ENCODE measurements around the gene FUT4. TPM values are rescaled to one million over a fixed set of nuclear protein-coding genes. Genes with fewer than 3 reads are reported as not detected.

The FUT4 gene
- total RNA-seq, 1 donor from 2014 or later: 13.4 TPM

DNA sequence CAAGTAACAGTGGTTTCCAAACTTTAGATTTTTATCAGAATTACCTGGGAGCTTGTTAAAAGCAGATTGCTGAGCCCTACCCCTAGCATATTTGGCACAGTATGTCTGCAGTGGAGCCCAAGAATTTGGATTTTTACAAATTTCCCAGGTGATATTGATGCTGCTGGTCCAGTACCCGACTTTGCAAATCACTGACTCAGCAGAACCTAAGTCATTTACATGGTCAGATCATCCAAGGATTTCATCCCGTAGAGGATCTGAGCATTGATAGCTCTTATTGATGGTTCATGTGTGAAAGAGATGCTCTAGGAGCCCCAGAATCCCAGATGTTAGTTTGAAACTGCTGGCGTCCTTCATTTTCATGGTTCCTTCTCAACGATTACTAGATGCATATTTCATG lies 25.4 kb upstream of the FUT4 start:
- TF ChIP-seq, protein P1, sequence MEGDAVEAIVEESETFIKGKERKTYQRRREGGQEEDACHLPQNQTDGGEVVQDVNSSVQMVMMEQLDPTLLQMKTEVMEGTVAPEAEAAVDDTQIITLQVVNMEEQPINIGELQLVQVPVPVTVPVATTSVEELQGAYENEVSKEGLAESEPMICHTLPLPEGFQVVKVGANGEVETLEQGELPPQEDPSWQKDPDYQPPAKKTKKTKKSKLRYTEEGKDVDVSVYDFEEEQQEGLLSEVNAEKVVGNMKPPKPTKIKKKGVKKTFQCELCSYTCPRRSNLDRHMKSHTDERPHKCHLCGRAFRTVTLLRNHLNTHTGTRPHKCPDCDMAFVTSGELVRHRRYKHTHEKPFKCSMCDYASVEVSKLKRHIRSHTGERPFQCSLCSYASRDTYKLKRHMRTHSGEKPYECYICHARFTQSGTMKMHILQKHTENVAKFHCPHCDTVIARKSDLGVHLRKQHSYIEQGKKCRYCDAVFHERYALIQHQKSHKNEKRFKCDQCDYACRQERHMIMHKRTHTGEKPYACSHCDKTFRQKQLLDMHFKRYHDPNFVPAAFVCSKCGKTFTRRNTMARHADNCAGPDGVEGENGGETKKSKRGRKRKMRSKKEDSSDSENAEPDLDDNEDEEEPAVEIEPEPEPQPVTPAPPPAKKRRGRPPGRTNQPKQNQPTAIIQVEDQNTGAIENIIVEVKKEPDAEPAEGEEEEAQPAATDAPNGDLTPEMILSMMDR (IDR thresholded peaks at IDR 0.05; ENCODE audit: insufficient read depth, low read length, poor library complexity, severe bottlenecking): no peak
- no peaks in the 10 kb centered on the region for H3K27me3 ChIP-seq (ENCODE audit: control insufficient read depth, insufficient read depth, low read length)
- no peak for DNase-seq (ENCODE audit: low read depth)
- H3K36me3 ChIP-seq (ENCODE audit: control insufficient read depth, insufficient read depth, low read length): no peaks in the 10 kb centered on the region
- no peak overlapping the region for H3K4me3 ChIP-seq (ENCODE audit: low read depth, low read length)

DNA sequence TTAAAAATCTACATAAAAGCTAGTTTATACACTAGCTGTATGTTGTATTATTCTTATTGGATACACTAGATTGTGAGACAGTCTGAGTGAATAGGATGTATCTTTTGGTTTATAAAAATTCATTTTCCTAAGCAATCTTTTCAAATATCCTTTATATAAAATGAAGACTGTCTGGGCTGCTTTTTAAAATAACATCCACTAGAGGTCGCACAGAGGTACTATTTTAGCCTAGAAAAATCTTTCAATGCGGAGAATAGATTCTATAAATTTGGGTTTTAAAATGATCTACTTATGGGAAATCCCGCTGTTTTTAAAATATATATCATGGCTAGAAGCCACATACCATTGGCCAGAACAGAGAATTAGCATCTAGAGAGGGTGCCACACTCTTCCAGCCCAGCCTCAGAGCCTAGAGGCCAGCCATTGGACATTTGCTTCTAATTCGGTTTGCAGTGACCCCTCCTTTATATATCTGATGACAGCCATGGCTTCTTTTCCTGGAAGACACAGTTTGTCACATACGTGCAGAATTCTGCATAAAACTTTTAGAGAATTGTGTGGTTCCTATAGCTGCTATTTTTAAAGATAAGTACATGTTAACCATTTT lies 24.1 kb upstream of the FUT4 start:
- H3K36me3 ChIP-seq (ENCODE audit: control insufficient read depth, insufficient read depth, low read length): no peaks in the 10 kb centered on the region
- H3K4me3 ChIP-seq (ENCODE audit: low read depth, low read length): no peak overlapping the region
- H3K27me3 ChIP-seq (ENCODE audit: control insufficient read depth, insufficient read depth, low read length): no peaks in the 10 kb centered on the region
- TF ChIP-seq, protein P1 (IDR thresholded peaks at IDR 0.05; ENCODE audit: insufficient read depth, low read length, poor library complexity, severe bottlenecking): peak; percentile 54
- no peak for DNase-seq (ENCODE audit: low read depth)

DNA sequence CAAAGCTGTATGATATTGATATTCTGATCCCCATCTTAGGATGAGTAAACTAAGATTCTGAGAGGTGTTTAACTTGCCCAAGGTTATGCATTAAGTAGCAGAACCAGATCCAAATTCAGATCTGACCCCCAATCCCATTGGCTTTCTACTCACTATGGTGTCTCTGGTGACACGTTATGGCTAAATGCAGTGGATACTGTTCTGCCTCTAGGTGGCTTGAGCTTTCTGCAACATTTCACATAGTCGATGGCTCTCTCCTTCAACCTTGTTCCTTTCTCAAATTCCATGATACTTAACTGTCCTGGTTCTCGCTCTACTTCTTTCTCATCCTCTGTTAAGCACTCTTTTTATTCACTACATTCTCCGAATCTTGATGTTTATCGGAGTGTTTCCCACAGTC lies 22.0 kb upstream of the FUT4 start:
- Histone ChIP-seq H3K4me3 (ENCODE audit: low read depth, low read length) (no peak overlapping the region), H3K36me3 (ENCODE audit: control insufficient read depth, insufficient read depth, low read length) (no peaks in the 10 kb centered on the region), H3K27me3 (ENCODE audit: control insufficient read depth, insufficient read depth, low read length) (no peaks in the 10 kb centered on the region)
- no peak for DNase-seq (ENCODE audit: low read depth)
- TF ChIP-seq, protein P1 (IDR thresholded peaks at IDR 0.05; ENCODE audit: insufficient read depth, low read length, poor library complexity, severe bottlenecking): peak; percentile 24

DNA sequence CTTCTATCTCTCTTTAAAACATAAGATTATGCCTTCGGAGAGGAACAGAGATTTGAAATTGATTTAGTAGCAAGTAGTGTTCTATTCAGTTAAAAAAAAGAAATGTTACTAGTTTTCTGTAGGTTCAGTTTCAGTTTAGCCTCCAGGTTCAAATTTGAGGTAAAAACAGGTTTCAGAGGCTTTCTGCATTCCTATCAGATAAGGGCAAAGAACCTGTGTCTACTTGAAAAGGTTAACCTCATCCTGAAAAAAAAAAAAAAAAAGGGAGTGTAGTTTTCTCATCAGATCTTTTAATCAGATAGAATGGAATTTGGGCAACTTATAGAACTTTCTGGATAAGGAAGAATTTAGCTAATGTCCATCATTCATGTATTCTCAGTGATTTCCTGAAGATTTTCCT lies 19.4 kb upstream of the FUT4 start:
- TF ChIP-seq, protein P1 (IDR thresholded peaks at IDR 0.05; ENCODE audit: insufficient read depth, low read length, poor library complexity, severe bottlenecking): no peak

DNA sequence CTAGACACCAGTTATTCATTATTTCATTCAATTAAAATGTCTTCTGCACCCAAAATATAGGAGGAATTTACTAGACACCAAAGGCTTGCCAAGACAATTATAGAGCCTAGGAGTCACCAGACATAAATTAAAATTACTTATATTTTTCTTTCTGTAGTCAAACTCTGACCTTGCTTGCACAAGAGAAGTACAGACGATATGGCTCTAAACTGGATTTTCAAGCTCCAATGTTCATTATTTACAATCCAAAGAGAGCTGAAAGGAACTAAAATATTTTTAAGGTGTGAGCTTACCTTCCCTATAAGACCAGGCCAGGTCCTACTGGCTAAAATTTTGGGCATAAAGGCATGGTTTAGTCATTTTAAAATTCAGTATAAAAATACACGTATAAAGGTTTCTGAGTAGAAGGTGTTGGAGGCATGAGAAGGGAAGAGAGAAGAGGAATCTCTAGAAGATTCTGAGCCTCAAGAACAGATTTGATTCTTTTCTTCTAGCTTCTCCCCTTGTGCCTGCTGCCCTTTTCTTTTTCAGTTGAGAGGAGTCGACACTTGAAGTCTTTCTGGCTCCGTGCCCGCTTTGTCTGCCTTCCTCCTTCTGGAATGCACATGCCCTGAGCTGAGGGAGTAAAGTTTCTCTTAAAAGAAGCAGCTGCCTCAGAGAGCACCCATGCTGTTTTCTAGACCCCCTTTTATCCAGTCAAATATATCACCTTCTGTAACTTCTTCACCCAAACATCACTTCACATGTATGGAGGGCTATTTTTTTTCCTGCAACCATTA lies 18.0 kb upstream of the FUT4 start:
- no peaks in the 10 kb centered on the region for H3K36me3 ChIP-seq (ENCODE audit: control insufficient read depth, insufficient read depth, low read length)
- DNase-seq (ENCODE audit: low read depth): peak; percentile 56
- no peak overlapping the region for H3K4me3 ChIP-seq (ENCODE audit: low read depth, low read length)
- TF ChIP-seq, protein P1 (IDR thresholded peaks at IDR 0.05; ENCODE audit: insufficient read depth, low read length, poor library complexity, severe bottlenecking): no peak
- H3K27me3 ChIP-seq (ENCODE audit: control insufficient read depth, insufficient read depth, low read length): no peaks in the 10 kb centered on the region

More for the DNA sequence above, 19.4 kb upstream of the FUT4 start:
- DNase-seq (ENCODE audit: low read depth): no peak
- Histone ChIP-seq H3K27me3 (ENCODE audit: control insufficient read depth, insufficient read depth, low read length) (no peaks in the 10 kb centered on the region), H3K4me3 (ENCODE audit: low read depth, low read length) (no peak overlapping the region), H3K36me3 (ENCODE audit: control insufficient read depth, insufficient read depth, low read length) (no peaks in the 10 kb centered on the region)
